Astrocyte (in vitro differentiated cells and primary cell): ENCODE data around the gene MTMR4. TPM values are rescaled to one million over a fixed set of nuclear protein-coding genes. Genes with fewer than 3 reads are reported as not detected.

ENCODE experiments used
- DNase-seq: peaks from one replicate; pipeline ENCODE4 v3.0.0-alpha.2; 2010; ENCODE audit warnings: low read depth
- FAIRE-seq: peaks from 2 replicates; lab custom pipeline; 2011; peaks lifted over from hg19 to GRCh38; lab: Jason Lieb, UNC
- H2AFZ ChIP-seq: 2 replicates; pipeline ENCODE4 v1.6.0; 2012; ENCODE audit warnings: low read depth, low read length, inconsistent platforms
- H3K27ac ChIP-seq: 2 replicates; pipeline ENCODE4 v1.5.1; 2011; ENCODE audit warnings: low read depth, low read length, inconsistent platforms
- H3K27me3 ChIP-seq: 2 replicates; pipeline ENCODE4 v1.6.0; 2011; ENCODE audit warnings: low read length, inconsistent platforms; ENCODE audit not compliant: insufficient read depth
- H3K36me3 ChIP-seq: 2 replicates; pipeline ENCODE4 v1.5.1; 2011; ENCODE audit warnings: low read length, inconsistent platforms; ENCODE audit not compliant: insufficient read depth
- H3K4me1 ChIP-seq: 2 replicates; pipeline ENCODE4 v1.5.1; 2011; ENCODE audit warnings: low read length, inconsistent platforms; ENCODE audit not compliant: insufficient read depth
- H3K4me2 ChIP-seq: 2 replicates; pipeline ENCODE4 v1.6.0; 2012; ENCODE audit warnings: low read length, inconsistent platforms
- H3K4me3 ChIP-seq: 2 replicates; pipeline ENCODE4 v1.5.1; 2011; ENCODE audit warnings: low read depth, mild to moderate bottlenecking, low read length, inconsistent platforms; ENCODE audit not compliant: insufficient read depth
- H3K79me2 ChIP-seq: 2 replicates; pipeline ENCODE4 v1.6.0; 2012; ENCODE audit warnings: mild to moderate bottlenecking, low read length, inconsistent platforms; ENCODE audit not compliant: insufficient read depth
- H3K9ac ChIP-seq: 2 replicates; pipeline ENCODE4 v1.6.0; 2012; ENCODE audit warnings: mild to moderate bottlenecking, low read length, inconsistent platforms
- H3K9me3 ChIP-seq: 2 replicates; pipeline ENCODE4 v1.5.1; 2012; ENCODE audit warnings: low read depth, mild to moderate bottlenecking, low read length, inconsistent platforms; ENCODE audit not compliant: insufficient read depth
- H4K20me1 ChIP-seq: 2 replicates; pipeline ENCODE4 v1.6.0; 2012; ENCODE audit warnings: low read length, inconsistent platforms; ENCODE audit not compliant: insufficient read depth
- H3K27ac Mint-ChIP-seq: one replicate; pipeline ENCODE4 v1.8.0; 2021; ENCODE audit warnings: mild to moderate bottlenecking, mixed read lengths; ENCODE audit not compliant: unreplicated experiment
- H3K27me3 Mint-ChIP-seq: one replicate; pipeline ENCODE4 v1.8.0; 2021; ENCODE audit warnings: low read depth, mixed read lengths; ENCODE audit not compliant: unreplicated experiment
- H3K36me3 Mint-ChIP-seq: one replicate; pipeline ENCODE4 v1.8.0; 2021; ENCODE audit warnings: low read depth, mixed read lengths; ENCODE audit not compliant: unreplicated experiment
- H3K4me1 Mint-ChIP-seq: one replicate; pipeline ENCODE4 v1.8.0; 2021; ENCODE audit warnings: low read depth, mixed read lengths; ENCODE audit not compliant: unreplicated experiment
- H3K4me3 Mint-ChIP-seq: one replicate; pipeline ENCODE4 v1.8.0; 2021; ENCODE audit warnings: mild to moderate bottlenecking, moderate library complexity, mixed read lengths; ENCODE audit not compliant: unreplicated experiment
- H3K9me3 Mint-ChIP-seq: one replicate; pipeline ENCODE4 v1.8.0; 2021; ENCODE audit warnings: mild to moderate bottlenecking, mixed read lengths; ENCODE audit not compliant: unreplicated experiment
- EZH2 ChIP-seq: IDR thresholded peaks from 2 replicates; pipeline ENCODE4 v1.6.1; 2012; ENCODE audit warnings: mild to moderate bottlenecking, low read length, inconsistent platforms; ENCODE audit not compliant: insufficient read depth
- total RNA-seq: library from RNA; stranded (reverse); gene quantifications from 2 replicates; pipeline ENCODE4 v1.2.1, GENCODE V29; 2021
- TF ChIP-seq, protein P1 (sequence below): IDR thresholded peaks from 2 replicates; pipeline ENCODE4 v1.5.1; 2011; ENCODE audit warnings: low read depth, mild to moderate bottlenecking, inconsistent platforms, low read length, moderate library complexity; ENCODE audit not compliant: insufficient read depth

Gene MTMR4
- total RNA-seq, 1 donor from 2014 or later: 17.6 TPM

DNA sequence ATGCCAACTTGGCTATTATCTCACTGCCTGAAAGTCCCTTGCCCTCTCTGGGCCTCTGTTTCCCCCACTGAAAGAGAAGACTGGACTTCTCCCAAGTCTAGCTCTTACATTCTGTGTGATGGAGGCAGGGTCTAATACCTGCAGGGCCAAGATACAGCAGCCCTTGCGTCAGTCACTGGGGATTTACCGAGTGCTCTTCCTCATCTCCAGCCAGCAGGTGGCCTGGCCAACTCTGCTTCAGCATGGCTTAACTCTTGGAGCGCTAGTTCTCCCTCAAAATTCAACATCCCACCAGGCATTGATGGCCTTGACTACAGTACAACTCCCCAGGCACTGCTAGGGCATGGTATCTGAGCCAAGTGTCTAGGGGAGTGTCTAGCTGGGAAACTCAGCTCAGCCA, 19.9 kb upstream of the MTMR4 start:
- peaks cover 39% of the 10 kb centered on the region for H3K27me3 Mint-ChIP-seq

DNA sequence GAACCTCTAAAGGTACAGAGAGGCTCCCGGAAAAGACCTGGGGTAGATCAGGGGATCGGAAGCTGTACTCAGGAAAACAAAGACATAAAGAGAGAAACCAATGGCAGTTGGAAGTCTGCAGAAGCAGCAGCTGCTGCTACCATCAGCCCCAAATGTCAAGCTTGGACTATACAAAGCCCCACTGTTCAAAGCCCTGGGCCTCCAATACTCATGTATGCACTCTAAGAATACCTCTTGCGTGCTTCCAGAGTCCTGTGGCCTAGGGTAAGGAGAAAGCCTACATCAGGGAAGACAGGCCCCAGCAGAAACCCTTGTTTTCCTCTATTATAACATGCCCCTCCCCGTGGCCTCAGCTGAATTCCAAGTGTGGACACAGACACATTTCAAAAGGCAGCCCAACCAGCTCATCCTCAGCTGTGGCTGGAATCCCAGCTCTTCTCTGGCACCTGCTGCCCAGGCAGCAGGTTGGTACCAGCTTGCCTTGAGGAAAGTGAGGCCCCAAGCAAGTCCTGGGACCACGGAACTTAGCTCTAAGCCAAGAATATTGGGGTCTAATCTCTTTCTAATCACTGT, 19.3 kb upstream of the MTMR4 start:
- TF ChIP-seq EZH2: no peak
- TF ChIP-seq, protein P1, sequence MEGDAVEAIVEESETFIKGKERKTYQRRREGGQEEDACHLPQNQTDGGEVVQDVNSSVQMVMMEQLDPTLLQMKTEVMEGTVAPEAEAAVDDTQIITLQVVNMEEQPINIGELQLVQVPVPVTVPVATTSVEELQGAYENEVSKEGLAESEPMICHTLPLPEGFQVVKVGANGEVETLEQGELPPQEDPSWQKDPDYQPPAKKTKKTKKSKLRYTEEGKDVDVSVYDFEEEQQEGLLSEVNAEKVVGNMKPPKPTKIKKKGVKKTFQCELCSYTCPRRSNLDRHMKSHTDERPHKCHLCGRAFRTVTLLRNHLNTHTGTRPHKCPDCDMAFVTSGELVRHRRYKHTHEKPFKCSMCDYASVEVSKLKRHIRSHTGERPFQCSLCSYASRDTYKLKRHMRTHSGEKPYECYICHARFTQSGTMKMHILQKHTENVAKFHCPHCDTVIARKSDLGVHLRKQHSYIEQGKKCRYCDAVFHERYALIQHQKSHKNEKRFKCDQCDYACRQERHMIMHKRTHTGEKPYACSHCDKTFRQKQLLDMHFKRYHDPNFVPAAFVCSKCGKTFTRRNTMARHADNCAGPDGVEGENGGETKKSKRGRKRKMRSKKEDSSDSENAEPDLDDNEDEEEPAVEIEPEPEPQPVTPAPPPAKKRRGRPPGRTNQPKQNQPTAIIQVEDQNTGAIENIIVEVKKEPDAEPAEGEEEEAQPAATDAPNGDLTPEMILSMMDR: no peak
- Mint-ChIP-seq H3K4me1 (peaks cover 21% of the 10 kb centered on the region), H3K9me3 (no peaks in the 10 kb centered on the region), H3K27me3 (peaks cover 39% of the 10 kb centered on the region), H3K27ac (no peak overlapping the region), H3K36me3 (no peaks in the 10 kb centered on the region), H3K4me3 (peak overlapping the region; percentile 21)
- H3K4me3 ChIP-seq: no peak overlapping the region
- no peaks in the 10 kb centered on the region for H3K36me3 ChIP-seq
- no peak overlapping the region for H3K27ac ChIP-seq
- no peak for FAIRE-seq
- no peaks in the 10 kb centered on the region for H4K20me1 ChIP-seq
- H3K4me1 ChIP-seq: peaks cover 21% of the 10 kb centered on the region
- peaks cover 19% of the 10 kb centered on the region for H3K27me3 ChIP-seq
- H2AFZ ChIP-seq: no peak overlapping the region
- H3K4me2 ChIP-seq: no peak overlapping the region
- H3K9me3 ChIP-seq: no peaks in the 10 kb centered on the region
- no peak overlapping the region for H3K9ac ChIP-seq
- no peak for DNase-seq
- H3K79me2 ChIP-seq: no peaks in the 10 kb centered on the region

More for the DNA sequence above, 19.9 kb upstream of the MTMR4 start:
- peaks cover 22% of the 10 kb centered on the region for H3K27me3 ChIP-seq
- Mint-ChIP-seq H3K4me1 (peaks cover 15% of the 10 kb centered on the region), H3K4me3 (no peak overlapping the region), H3K9me3 (no peaks in the 10 kb centered on the region), H3K36me3 (no peaks in the 10 kb centered on the region), H3K27ac (no peak overlapping the region)
- H3K27ac ChIP-seq: no peak overlapping the region
- H2AFZ ChIP-seq: no peak overlapping the region
- TF ChIP-seq EZH2: no peak
- TF ChIP-seq, protein P1: no peak
- no peaks in the 10 kb centered on the region for H3K79me2 ChIP-seq
- no peak overlapping the region for H3K4me2 ChIP-seq
- H3K9me3 ChIP-seq: no peaks in the 10 kb centered on the region
- peaks cover 18% of the 10 kb centered on the region for H3K4me1 ChIP-seq
- H4K20me1 ChIP-seq: no peaks in the 10 kb centered on the region
- DNase-seq (no peak), FAIRE-seq (no peak)
- H3K9ac ChIP-seq: no peak overlapping the region
- H3K4me3 ChIP-seq: no peak overlapping the region
- no peaks in the 10 kb centered on the region for H3K36me3 ChIP-seq

DNA sequence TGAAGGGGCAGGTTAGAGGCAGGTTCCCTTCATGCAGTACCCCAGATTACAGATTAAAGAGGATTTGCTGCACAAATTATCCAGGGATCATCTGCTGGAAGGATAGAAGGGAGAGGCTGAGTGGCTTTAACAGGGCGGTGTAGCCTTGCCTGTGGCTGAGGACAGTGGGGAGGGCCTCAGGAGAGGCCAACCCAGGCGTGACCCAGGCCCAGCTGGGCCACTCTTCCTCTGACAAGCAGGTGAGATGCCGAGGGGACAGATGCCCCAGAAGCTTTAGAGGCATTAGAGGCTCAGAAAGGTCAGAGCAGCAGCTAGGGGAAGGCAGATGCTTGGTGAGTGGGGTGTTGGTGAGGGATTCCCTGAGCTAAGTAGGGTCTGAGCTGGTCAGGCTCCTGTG, 18.1 kb upstream of the MTMR4 start:
- Histone ChIP-seq H3K4me1 (peaks cover 32% of the 10 kb centered on the region), H3K4me3 (peak overlapping the region; percentile 52), H4K20me1 (no peaks in the 10 kb centered on the region), H3K27ac (no peak overlapping the region), H3K4me2 (peak overlapping the region; percentile 87), H3K79me2 (no peaks in the 10 kb centered on the region), H3K9ac (peak overlapping the region; percentile 51), H3K36me3 (no peaks in the 10 kb centered on the region), H3K27me3 (peaks cover 12% of the 10 kb centered on the region), H3K9me3 (no peaks in the 10 kb centered on the region), H2AFZ (peak overlapping the region; percentile 59)
- DNase-seq: no peak
- Mint-ChIP-seq H3K4me1 (peaks cover 27% of the 10 kb centered on the region), H3K4me3 (peak overlapping the region; percentile 73), H3K9me3 (no peaks in the 10 kb centered on the region), H3K36me3 (no peaks in the 10 kb centered on the region), H3K27me3 (peaks cover 38% of the 10 kb centered on the region), H3K27ac (no peak overlapping the region)
- FAIRE-seq: no peak
- TF ChIP-seq, protein P1: no peak
- no peak for TF ChIP-seq EZH2
